Tibial nerve (tissue), 4 donors: ENCODE measurements around the gene GPR171.

ENCODE experiments used
- CTCF ChIP-seq, 5 experiments: fragments of 200-600 bp in 3 of 5; fragments of 450-650 bp in 2 of 5; sonication (generic) in 3 of 5; IDR thresholded peaks; one replicate each; pipeline ENCODE4 v1.5.1; 2016 to 2019; ENCODE audit warnings: antibody characterized with exemption in 5 of 5, mild to moderate bottlenecking in 3 of 5, moderate library complexity in 2 of 5
- EP300 ChIP-seq, 2 donors: sonication (generic); formaldehyde crosslinking; IDR thresholded peaks; one replicate each; pipeline ENCODE4 v1.6.1; 2017; ENCODE audit warnings: antibody characterized with exemption in 2 of 2, mild to moderate bottlenecking in 1 of 2
- POLR2A ChIP-seq, 2 donors: fragments of 450-650 bp; IDR thresholded peaks; one replicate each; pipeline ENCODE4 v1.6.1; 2017; ENCODE audit warnings: antibody characterized with exemption in 2 of 2, mild to moderate bottlenecking in 2 of 2, moderate library complexity in 2 of 2

- TF ChIP-seq POLR2A (IDR thresholded peaks at IDR 0.05) (no peak), CTCF (IDR thresholded peaks at IDR 0.05) (no peak), EP300 (IDR thresholded peaks at IDR 0.05) (no peak)
These were observed 33.7 kb upstream of the GPR171 start for GRCh38 chr3:151236736-151237135.
